GM08714 (cell line): Measurements from ENCODE around the gene INSR.

Experiments used
- H3K4me3 ChIP-seq: fragments of 200-500 bp; sonication (Bioruptor generic); 2 replicates; pipeline ENCODE4 v1.5.1; 2014; ENCODE audit warnings: mild to moderate bottlenecking, low read length, inconsistent platforms
- ZNF274 ChIP-seq: IDR thresholded peaks from 2 replicates; pipeline ENCODE4 v1.6.1; 2012; ENCODE audit warnings: mild to moderate bottlenecking, low read depth, low read length

INSR gene

GRCh38 chr19:7188698-7189629 is 105.2 kb downstream of the INSR start:
- no peak for TF ChIP-seq ZNF274

GRCh38 chr19:7187605-7188339 is 106.4 kb downstream of the INSR start:
- no peak for TF ChIP-seq ZNF274
- no peak overlapping the region for H3K4me3 ChIP-seq

More at GRCh38 chr19:7188698-7189629, 105.2 kb downstream of the INSR start:
- no peak overlapping the region for H3K4me3 ChIP-seq

- no peak for TF ChIP-seq ZNF274
- peak overlapping the region; percentile 28; the same call in 1 of the 2 replicates for H3K4me3 ChIP-seq
Measured at GRCh38 chr19:7182489-7182888, 111.7 kb downstream of the INSR start.

- H3K4me3 ChIP-seq: no peak overlapping the region
- no peak for TF ChIP-seq ZNF274
Measured at GRCh38 chr19:7179917-7180306, 114.3 kb downstream of the INSR start.

- no peak for TF ChIP-seq ZNF274
Measured at GRCh38 chr19:7177926-7178325, 116.3 kb downstream of the INSR start.

GRCh38 chr19:7176792-7177191 is 117.4 kb downstream of the INSR start:
- no peak for TF ChIP-seq ZNF274

More at GRCh38 chr19:7177926-7178325, 116.3 kb downstream of the INSR start:
- no peak overlapping the region for H3K4me3 ChIP-seq

GRCh38 chr19:7172794-7173193 is 121.4 kb downstream of the INSR start:
- TF ChIP-seq ZNF274: no peak
- H3K4me3 ChIP-seq: no peak overlapping the region

More at GRCh38 chr19:7176792-7177191, 117.4 kb downstream of the INSR start:
- H3K4me3 ChIP-seq: no peak overlapping the region

- TF ChIP-seq ZNF274: no peak
- no peak overlapping the region for H3K4me3 ChIP-seq
Measured at GRCh38 chr19:7170983-7171382, 123.2 kb downstream of the INSR start.

GRCh38 chr19:7168941-7169340 is 125.3 kb downstream of the INSR start:
- TF ChIP-seq ZNF274: no peak
- H3K4me3 ChIP-seq: no peak overlapping the region

GRCh38 chr19:7161292-7161691 is 132.9 kb downstream of the INSR start:
- TF ChIP-seq ZNF274: no peak

GRCh38 chr19:7159105-7159933 is 134.9 kb downstream of the INSR start:
- no peak for TF ChIP-seq ZNF274
- no peak overlapping the region for H3K4me3 ChIP-seq

More at GRCh38 chr19:7161292-7161691, 132.9 kb downstream of the INSR start:
- H3K4me3 ChIP-seq: no peak overlapping the region

GRCh38 chr19:7153022-7153421 is 141.2 kb downstream of the INSR start:
- H3K4me3 ChIP-seq: no peak overlapping the region
- no peak for TF ChIP-seq ZNF274

GRCh38 chr19:7152568-7152967 is 141.6 kb downstream of the INSR start:
- no peak for TF ChIP-seq ZNF274
- no peak overlapping the region for H3K4me3 ChIP-seq
